Stomach (tissue), 9 donors: ENCODE measurements around the gene H3-3A. TPM values are rescaled to one million over a fixed set of nuclear protein-coding genes. Genes with fewer than 3 reads are reported as not detected.

ENCODE experiments used
- DNase-seq, 2 donors: peaks; one replicate each; pipeline versions ENCODE4 v3.0.0 to v3.0.0-alpha.2; 2013 to 2019
- H3K27ac ChIP-seq, 5 donors: fragments of 200-600 bp in 4 of 5; sonication (generic) in 4 of 5; one replicate each; pipeline ENCODE4 v1.5.1; 2013 to 2019; ENCODE audit warnings: mild to moderate bottlenecking in 1 of 5, moderate library complexity in 1 of 5
- H3K27me3 ChIP-seq, 3 donors: fragments of 200-600 bp; sonication (generic); one replicate each; pipeline ENCODE4 v1.5.1; 2017 to 2019; ENCODE audit warnings: mixed run types in 1 of 3
- H3K36me3 ChIP-seq, 4 donors: fragments of 200-600 bp; sonication (generic); 1 replicate in 3 of 4; 2 replicates in 1 of 4; pipeline ENCODE4 v1.5.1; 2016 to 2019
- H3K4me1 ChIP-seq, 4 donors: fragments of 200-600 bp; sonication (generic); one replicate each; pipeline ENCODE4 v1.5.1; 2016 to 2019
- H3K4me3 ChIP-seq, 4 donors: fragments of 200-600 bp; sonication (generic) in 3 of 4; one replicate each; pipeline ENCODE4 v1.5.1; 2016 to 2019; ENCODE audit warnings: mild to moderate bottlenecking in 1 of 4
- H3K9me3 ChIP-seq, 4 donors: fragments of 200-600 bp; sonication (generic); one replicate each; pipeline ENCODE4 v1.5.1; 2016 to 2019
- EP300 ChIP-seq: sonication (generic); formaldehyde crosslinking; IDR thresholded peaks from one replicate; pipeline ENCODE4 v1.6.1; 2017; ENCODE audit warnings: antibody characterized with exemption
- POLR2A ChIP-seq, 4 donors: fragments of 450-650 bp; IDR thresholded peaks; one replicate each; pipeline ENCODE4 v1.6.1; 2016; ENCODE audit warnings: antibody characterized with exemption in 4 of 4, control low read depth in 2 of 4, mild to moderate bottlenecking in 1 of 4, moderate library complexity in 1 of 4
- POLR2AphosphoS5 ChIP-seq, 3 donors: sonication (generic); formaldehyde crosslinking; IDR thresholded peaks; one replicate each; pipeline ENCODE4 v1.6.1; 2016; ENCODE audit warnings: antibody characterized with exemption in 3 of 3
- WGBS, 5 donors: extraction: QIAGEN DNeasy Blood & Tissue Kit in 3 of 5; methylation state at CpG; one replicate each; pipeline versions ENCODE4 v1.1.5 to v1.1.7; 2013 to 2018; 5-methylcytosine and 5-hydroxymethylcytosine counted together
- intact Hi-C: fragments of 100-400 bp; cut with DNase I; formaldehyde crosslinking; loops from one replicate; pipeline ENCODE4 v1.15.1; 2023; ENCODE audit warnings: low total_unique reads
- polyA plus RNA-seq, 3 donors: library from polyadenylated mRNA; stranded (reverse); fragments of 200-250 nt; gene quantifications; one replicate each; pipeline ENCODE4 v1.2.3, GENCODE V29; 2013
- total RNA-seq, 5 donors: library from RNA; depleted of rRNA; stranded (reverse); fragments of >200 nt; gene quantifications; one replicate each; pipeline versions ENCODE4 v1.1.0 to v1.2.3, GENCODE V29; 2014 to 2016
- TF ChIP-seq, protein P1 (sequence below), 7 experiments: fragments of 450-650 bp in 4 of 7; fragments of 200-600 bp in 3 of 7; sonication (generic) in 3 of 7; IDR thresholded peaks; one replicate each; pipeline ENCODE4 v1.5.1; 2016 to 2019; ENCODE audit warnings: antibody characterized with exemption in 7 of 7, control low read depth in 2 of 7, mild to moderate bottlenecking in 1 of 7
- donor health status: healthy with polysubstance abuse.
- donor health status: Bipolar disorder and iron deficiency.
- donor health status: healthy.

The H3-3A gene
- total and polyA plus RNA-seq, 8 donors, result 30.7 to 995 (median 413) TPM

GRCh38 chr1:226044514-226045101 lies 17.9 kb upstream of the H3-3A start:
- 64 to 76% (median 69%) methylated on average over 4 of the region's 4 CpGs for WGBS, 5 donors
- no peaks in the 10 kb centered on the region for H3K36me3 ChIP-seq
- intact Hi-C loops, result no loop called here
- peak overlapping the region in 1 of 5 donors; percentile 17 for H3K27ac ChIP-seq
- no peaks in the 10 kb centered on the region for H3K27me3 ChIP-seq
- no peak overlapping the region for H3K4me3 ChIP-seq
- no peaks in the 10 kb centered on the region for H3K9me3 ChIP-seq
- peaks cover 0 to 11% (median 4%) of the 10 kb centered on the region in 4 donors for H3K4me1 ChIP-seq
- TF ChIP-seq, protein P1, sequence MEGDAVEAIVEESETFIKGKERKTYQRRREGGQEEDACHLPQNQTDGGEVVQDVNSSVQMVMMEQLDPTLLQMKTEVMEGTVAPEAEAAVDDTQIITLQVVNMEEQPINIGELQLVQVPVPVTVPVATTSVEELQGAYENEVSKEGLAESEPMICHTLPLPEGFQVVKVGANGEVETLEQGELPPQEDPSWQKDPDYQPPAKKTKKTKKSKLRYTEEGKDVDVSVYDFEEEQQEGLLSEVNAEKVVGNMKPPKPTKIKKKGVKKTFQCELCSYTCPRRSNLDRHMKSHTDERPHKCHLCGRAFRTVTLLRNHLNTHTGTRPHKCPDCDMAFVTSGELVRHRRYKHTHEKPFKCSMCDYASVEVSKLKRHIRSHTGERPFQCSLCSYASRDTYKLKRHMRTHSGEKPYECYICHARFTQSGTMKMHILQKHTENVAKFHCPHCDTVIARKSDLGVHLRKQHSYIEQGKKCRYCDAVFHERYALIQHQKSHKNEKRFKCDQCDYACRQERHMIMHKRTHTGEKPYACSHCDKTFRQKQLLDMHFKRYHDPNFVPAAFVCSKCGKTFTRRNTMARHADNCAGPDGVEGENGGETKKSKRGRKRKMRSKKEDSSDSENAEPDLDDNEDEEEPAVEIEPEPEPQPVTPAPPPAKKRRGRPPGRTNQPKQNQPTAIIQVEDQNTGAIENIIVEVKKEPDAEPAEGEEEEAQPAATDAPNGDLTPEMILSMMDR (IDR thresholded peaks at IDR 0.05), result no peak
- no peak for TF ChIP-seq POLR2AphosphoS5 (IDR thresholded peaks at IDR 0.05)
- TF ChIP-seq POLR2A (IDR thresholded peaks at IDR 0.05), result no peak
- no peak for TF ChIP-seq EP300
- no peak for DNase-seq

- WGBS, 5 donors, result 79 to 90% (median 88%) methylated on average over 6 of the region's 6 CpGs
- no peak overlapping the region for H3K4me3 ChIP-seq
- no peaks in the 10 kb centered on the region for H3K36me3 ChIP-seq
- DNase-seq, result no peak
- TF ChIP-seq POLR2AphosphoS5 (IDR thresholded peaks at IDR 0.05), result no peak
- TF ChIP-seq, protein P1 (IDR thresholded peaks at IDR 0.05), result no peak
- no peak for TF ChIP-seq POLR2A (IDR thresholded peaks at IDR 0.05)
- TF ChIP-seq EP300, result no peak
- peaks cover 0 to 11% (median 4%) of the 10 kb centered on the region in 4 donors for H3K4me1 ChIP-seq
- no peak overlapping the region for H3K27ac ChIP-seq
- no peaks in the 10 kb centered on the region for H3K27me3 ChIP-seq
- no peaks in the 10 kb centered on the region for H3K9me3 ChIP-seq
- intact Hi-C loops, result no loop called here
These were observed 16.3 kb upstream of the H3-3A start for GRCh38 chr1:226046240-226046639.

GRCh38 chr1:226047495-226047894 lies 15.0 kb upstream of the H3-3A start:
- Histone ChIP-seq H3K27ac (no peak overlapping the region), H3K27me3 (no peaks in the 10 kb centered on the region), H3K4me3 (no peak overlapping the region), H3K36me3 (no peaks in the 10 kb centered on the region), H3K4me1 (peaks cover 0 to 11% (median 4%) of the 10 kb centered on the region in 4 donors), H3K9me3 (no peaks in the 10 kb centered on the region)
- WGBS, 5 donors, result 13 to 25% (median 18%) methylated on average over 1 of the region's 1 CpG
- TF ChIP-seq, protein P1 (IDR thresholded peaks at IDR 0.05), result no peak
- TF ChIP-seq POLR2A (IDR thresholded peaks at IDR 0.05), result no peak
- no peak for TF ChIP-seq POLR2AphosphoS5 (IDR thresholded peaks at IDR 0.05)
- no peak for TF ChIP-seq EP300
- no peak for DNase-seq
- intact Hi-C loops, result no loop called here

DNA sequence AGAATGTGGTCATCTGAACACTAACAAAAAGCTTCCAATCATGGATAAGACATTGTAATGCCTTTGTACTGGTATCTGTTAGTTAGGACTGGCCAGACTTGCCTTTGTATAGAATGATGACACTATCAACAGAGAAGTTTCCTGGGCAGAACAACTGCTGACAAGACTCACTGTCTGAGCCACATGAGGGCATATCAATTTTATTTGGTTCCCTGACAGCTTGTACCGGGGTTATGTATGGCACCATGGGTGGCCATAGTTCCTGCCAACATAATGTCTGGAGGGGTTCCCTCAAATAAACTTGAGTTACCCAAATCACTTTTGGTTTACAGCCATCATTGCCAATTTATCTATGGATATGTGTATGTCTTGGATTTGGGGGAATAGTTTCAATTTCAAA lies 13.6 kb upstream of the H3-3A start:
- intact Hi-C loops, result no loop called here
- WGBS, 5 donors, result 90 to 94% (median 92%) methylated on average over 1 of the region's 1 CpG

More for the DNA sequence above, 13.6 kb upstream of the H3-3A start:
- no peaks in the 10 kb centered on the region for H3K27me3 ChIP-seq
- peaks cover 0 to 11% (median 4%) of the 10 kb centered on the region in 4 donors for H3K4me1 ChIP-seq
- H3K4me3 ChIP-seq, result no peak overlapping the region
- H3K9me3 ChIP-seq, result no peaks in the 10 kb centered on the region
- H3K36me3 ChIP-seq, result no peaks in the 10 kb centered on the region
- TF ChIP-seq EP300 (no peak), POLR2AphosphoS5 (IDR thresholded peaks at IDR 0.05) (no peak), POLR2A (IDR thresholded peaks at IDR 0.05) (no peak)
- TF ChIP-seq, protein P1 (IDR thresholded peaks at IDR 0.05), result no peak
- no peak for DNase-seq
- H3K27ac ChIP-seq, result no peak overlapping the region
